Measurements from ENCODE around the gene CHGA.

GRCh38 chr14:92923744-92924103, 774 bp downstream of the CHGA start:
- no peak for TF ChIP-seq CTCF (IDR thresholded peaks at IDR 0.05; ENCODE audit: control extremely low read depth in 1 of 3, insufficient read depth in 1 of 3, low read depth in 1 of 3, low read length in 3 of 3)
- no peak for TF ChIP-seq MAX (IDR thresholded peaks at IDR 0.05)
- TF ChIP-seq POLR2AphosphoS5 (IDR thresholded peaks at IDR 0.05; ENCODE audit: low read depth, low read length): 0 out of 2 replicates have a peak, but pooled peaks have one; percentile 5
- TF ChIP-seq ZNF274 (IDR thresholded peaks at IDR 0.05; ENCODE audit: borderline replicate concordance, extremely low read depth, low read length): no peak
- no peak for TF ChIP-seq EP300 (IDR thresholded peaks at IDR 0.05; ENCODE audit: borderline replicate concordance in 1 of 2, low read depth in 2 of 2, low read length in 2 of 2)

Data from H1 (cell line).